SH-SY5Y (cell line): ENCODE results near the gene KCND1.

Experiments used
- GATA2 ChIP-seq: IDR thresholded peaks from 2 replicates; pipeline ENCODE4 v1.6.1; 2011; ENCODE audit warnings: mild to moderate bottlenecking, low read depth, low read length
- GATA3 ChIP-seq: IDR thresholded peaks from 2 replicates; pipeline ENCODE4 v1.6.1; 2011; ENCODE audit warnings: low read depth, mild to moderate bottlenecking, low read length, moderate library complexity

DNA sequence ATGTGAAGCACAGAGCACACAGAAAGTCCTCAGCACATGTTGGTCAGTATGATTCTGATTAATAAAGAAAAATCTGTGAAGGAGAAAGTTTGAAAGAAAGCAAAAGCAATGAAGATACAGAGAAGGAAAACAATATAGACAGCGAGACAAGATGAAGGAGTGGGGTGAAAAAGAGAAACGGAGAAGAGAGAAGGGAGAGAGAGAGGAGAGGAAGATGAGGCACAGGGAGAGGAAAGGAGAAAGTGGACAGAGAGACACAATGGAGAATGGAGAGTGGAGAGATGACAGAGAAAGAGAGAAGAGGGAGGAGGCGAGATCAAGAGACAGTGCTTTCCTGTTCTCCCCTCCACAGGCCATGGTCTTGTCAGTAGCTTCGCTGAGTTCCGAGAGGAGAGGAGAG is 3.9 kb upstream of the KCND1 start:
- TF ChIP-seq GATA3 (no peak), GATA2 (no peak)
